Stimulated activated CD4-positive, alpha-beta T cell treated with anti-CD3 and anti-CD28 coated beads, TNF-alpha, amount 100 ng/mL, for 4 hours (primary cell): ENCODE data around the gene FRMD3.

ENCODE experiments used
- DNase-seq, 3 experiments: peaks; one replicate each; pipeline ENCODE4 v3.0.0-alpha.2; 2020; ENCODE audit warnings: low read depth in 3 of 3

The FRMD3 gene

GRCh38 chr9:83473488-83473971, 64.7 kb downstream of the FRMD3 start:
- DNase-seq = no peak

GRCh38 chr9:83472764-83473163, 65.4 kb downstream of the FRMD3 start:
- DNase-seq = no peak

- no peak for DNase-seq
Observed at GRCh38 chr9:83472221-83472665, 66.0 kb downstream of the FRMD3 start.

GRCh38 chr9:83471241-83471640, 67.0 kb downstream of the FRMD3 start:
- DNase-seq = no peak

GRCh38 chr9:83469722-83470121, 68.5 kb downstream of the FRMD3 start:
- DNase-seq = no peak

GRCh38 chr9:83468821-83469220, 69.4 kb downstream of the FRMD3 start:
- no peak for DNase-seq

- DNase-seq = no peak
Observed at GRCh38 chr9:83466877-83467276, 71.3 kb downstream of the FRMD3 start.

GRCh38 chr9:83466351-83466750, 71.8 kb downstream of the FRMD3 start:
- DNase-seq = no peak

GRCh38 chr9:83459830-83460229, 78.4 kb downstream of the FRMD3 start:
- no peak for DNase-seq

GRCh38 chr9:83458530-83458929, 79.7 kb downstream of the FRMD3 start:
- DNase-seq = no peak

- DNase-seq = no peak
Observed at GRCh38 chr9:83457005-83457404, 81.2 kb downstream of the FRMD3 start.

- DNase-seq = no peak
Observed at GRCh38 chr9:83456226-83456625, 82.0 kb downstream of the FRMD3 start.

- no peak for DNase-seq
Observed at GRCh38 chr9:83454076-83454475, 84.1 kb downstream of the FRMD3 start.

GRCh38 chr9:83451308-83451707, 86.9 kb downstream of the FRMD3 start:
- no peak for DNase-seq

GRCh38 chr9:83449983-83450382, 88.2 kb downstream of the FRMD3 start:
- no peak for DNase-seq

GRCh38 chr9:83449166-83449565, 89.0 kb downstream of the FRMD3 start:
- no peak for DNase-seq

- DNase-seq = no peak
Observed at GRCh38 chr9:83448626-83449025, 89.6 kb downstream of the FRMD3 start.

- no peak for DNase-seq
Observed at GRCh38 chr9:83447351-83447750, 90.8 kb downstream of the FRMD3 start.

GRCh38 chr9:83445703-83446265, 92.4 kb downstream of the FRMD3 start:
- no peak for DNase-seq

GRCh38 chr9:83444110-83444509, 94.1 kb downstream of the FRMD3 start:
- DNase-seq = no peak

GRCh38 chr9:83441390-83441789, 96.8 kb downstream of the FRMD3 start:
- DNase-seq = no peak

GRCh38 chr9:83440641-83441040, 97.6 kb downstream of the FRMD3 start:
- no peak for DNase-seq

GRCh38 chr9:83435301-83435700, 102.9 kb downstream of the FRMD3 start:
- no peak for DNase-seq

- DNase-seq = no peak
Observed at GRCh38 chr9:83434254-83434653, 103.9 kb downstream of the FRMD3 start.
